Smooth muscle cell (in vitro differentiated cells): ENCODE measurements around the gene PHKB. TPM values are rescaled to one million over a fixed set of nuclear protein-coding genes. Genes with fewer than 3 reads are reported as not detected.

Experiments
- DNase-seq: peaks from one replicate; lab custom pipeline; 2025; ENCODE audit not compliant: unreplicated experiment; lab: John Stamatoyannopoulos, UW
- H2AFZ ChIP-seq: fragments of 200-600 bp; sonication (generic); 2 replicates; pipeline ENCODE4 v1.6.0; 2016; ENCODE audit warnings: antibody characterized with exemption, low read depth, mild to moderate bottlenecking
- H3F3A ChIP-seq: fragments of 200-600 bp; sonication (generic); 2 replicates; pipeline ENCODE4 v1.6.0; 2017; ENCODE audit warnings: antibody characterized with exemption, low read depth
- H3K27ac ChIP-seq: fragments of 200-600 bp; sonication (generic); 2 replicates; pipeline ENCODE4 v1.5.1; 2016; ENCODE audit warnings: low read depth, mild to moderate bottlenecking
- H3K27me3 ChIP-seq: fragments of 200-600 bp; sonication (generic); 2 replicates; pipeline ENCODE4 v1.6.1; 2016; ENCODE audit warnings: low read depth, mild to moderate bottlenecking
- H3K36me3 ChIP-seq: fragments of 200-600 bp; sonication (generic); 2 replicates; pipeline ENCODE4 v1.5.1; 2016; ENCODE audit warnings: low read depth
- H3K4me1 ChIP-seq: fragments of 200-600 bp; sonication (generic); 2 replicates; pipeline ENCODE4 v1.5.1; 2016; ENCODE audit warnings: low read depth
- H3K4me2 ChIP-seq: fragments of 200-600 bp; sonication (generic); 2 replicates; pipeline ENCODE4 v1.6.0; 2016; ENCODE audit warnings: mild to moderate bottlenecking
- H3K4me3 ChIP-seq: fragments of 200-600 bp; sonication (generic); 2 replicates; pipeline ENCODE4 v1.5.1; 2016; ENCODE audit warnings: mild to moderate bottlenecking
- H3K79me2 ChIP-seq: fragments of 200-600 bp; sonication (generic); 2 replicates; pipeline ENCODE4 v1.6.0; 2016; ENCODE audit warnings: low read depth, mild to moderate bottlenecking
- H3K9ac ChIP-seq: fragments of 200-600 bp; sonication (generic); 2 replicates; pipeline ENCODE4 v1.6.0; 2016; ENCODE audit warnings: low read depth
- H3K9me3 ChIP-seq: fragments of 200-600 bp; sonication (generic); replicated peaks from 2 replicates; pipeline ENCODE4 v1.5.1; 2016; ENCODE audit warnings: low read depth
- H4K20me1 ChIP-seq: fragments of 200-600 bp; sonication (generic); 2 replicates; pipeline ENCODE4 v1.6.0; 2016; ENCODE audit warnings: low read depth
- WGBS: methylation state at CpG from one replicate; pipeline ENCODE4 v1.1.7; 2016; ENCODE audit warnings: low lambda C conversion rate; 5-methylcytosine and 5-hydroxymethylcytosine counted together
- polyA plus RNA-seq: library from polyadenylated mRNA; unstranded; fragments of >200 nt; fragmentation: Nextera tagmentation; extraction: Ambion mirVana; gene quantifications from 2 replicates; pipeline ENCODE4 v1.2.1, GENCODE V29; 2016
- total RNA-seq: library from RNA; depleted of rRNA; stranded (reverse); fragments of >200 nt; gene quantifications from 2 replicates; pipeline ENCODE4 v1.2.3, GENCODE V29; 2014
- TF ChIP-seq, protein P1 (sequence below): fragments of 200-600 bp; sonication (generic); IDR thresholded peaks from 2 replicates; pipeline ENCODE4 v1.5.1; 2017; ENCODE audit warnings: borderline replicate concordance, mild to moderate bottlenecking, antibody characterized with exemption; ENCODE audit not compliant: insufficient read depth, poor library complexity, severe bottlenecking

The PHKB gene
- total and polyA plus RNA-seq, 2 experiments from 2014 or later = 11.4 to 30.3 TPM

DNA sequence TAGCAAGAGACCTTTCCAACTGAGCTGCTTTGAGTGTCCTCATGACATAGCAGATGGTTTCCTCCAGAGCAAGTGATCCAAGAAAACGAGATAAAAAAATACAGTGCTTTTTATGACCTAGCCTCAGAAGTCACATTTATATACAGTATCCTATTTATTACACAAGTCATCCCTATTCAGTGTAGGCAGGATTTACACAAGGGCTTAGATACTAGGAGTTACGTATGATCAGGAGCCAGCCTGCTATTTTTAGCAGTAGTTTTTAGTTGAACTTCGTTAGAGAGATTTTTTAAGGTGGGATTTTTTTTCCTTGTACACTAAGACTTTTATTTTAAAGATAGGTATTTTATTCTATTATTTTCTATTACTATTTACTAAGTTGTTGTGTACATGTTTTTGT lies 58.4 kb downstream of the PHKB start:
- no peak for DNase-seq
- Histone ChIP-seq H4K20me1 (no peaks in the 10 kb centered on the region), H2AFZ (no peak overlapping the region), H3K4me1 (no peaks in the 10 kb centered on the region), H3K4me2 (no peak overlapping the region), H3K27ac (no peak overlapping the region), H3K79me2 (no peaks in the 10 kb centered on the region), H3K4me3 (no peak overlapping the region), H3K27me3 (no peaks in the 10 kb centered on the region), H3K9ac (no peak overlapping the region), H3F3A (no peaks in the 10 kb centered on the region), H3K36me3 (no peaks in the 10 kb centered on the region), H3K9me3 (no peaks in the 10 kb centered on the region)
- TF ChIP-seq, protein P1, sequence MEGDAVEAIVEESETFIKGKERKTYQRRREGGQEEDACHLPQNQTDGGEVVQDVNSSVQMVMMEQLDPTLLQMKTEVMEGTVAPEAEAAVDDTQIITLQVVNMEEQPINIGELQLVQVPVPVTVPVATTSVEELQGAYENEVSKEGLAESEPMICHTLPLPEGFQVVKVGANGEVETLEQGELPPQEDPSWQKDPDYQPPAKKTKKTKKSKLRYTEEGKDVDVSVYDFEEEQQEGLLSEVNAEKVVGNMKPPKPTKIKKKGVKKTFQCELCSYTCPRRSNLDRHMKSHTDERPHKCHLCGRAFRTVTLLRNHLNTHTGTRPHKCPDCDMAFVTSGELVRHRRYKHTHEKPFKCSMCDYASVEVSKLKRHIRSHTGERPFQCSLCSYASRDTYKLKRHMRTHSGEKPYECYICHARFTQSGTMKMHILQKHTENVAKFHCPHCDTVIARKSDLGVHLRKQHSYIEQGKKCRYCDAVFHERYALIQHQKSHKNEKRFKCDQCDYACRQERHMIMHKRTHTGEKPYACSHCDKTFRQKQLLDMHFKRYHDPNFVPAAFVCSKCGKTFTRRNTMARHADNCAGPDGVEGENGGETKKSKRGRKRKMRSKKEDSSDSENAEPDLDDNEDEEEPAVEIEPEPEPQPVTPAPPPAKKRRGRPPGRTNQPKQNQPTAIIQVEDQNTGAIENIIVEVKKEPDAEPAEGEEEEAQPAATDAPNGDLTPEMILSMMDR = no peak
- 55% methylated on average over 3 of the region's 3 CpGs for WGBS

DNA sequence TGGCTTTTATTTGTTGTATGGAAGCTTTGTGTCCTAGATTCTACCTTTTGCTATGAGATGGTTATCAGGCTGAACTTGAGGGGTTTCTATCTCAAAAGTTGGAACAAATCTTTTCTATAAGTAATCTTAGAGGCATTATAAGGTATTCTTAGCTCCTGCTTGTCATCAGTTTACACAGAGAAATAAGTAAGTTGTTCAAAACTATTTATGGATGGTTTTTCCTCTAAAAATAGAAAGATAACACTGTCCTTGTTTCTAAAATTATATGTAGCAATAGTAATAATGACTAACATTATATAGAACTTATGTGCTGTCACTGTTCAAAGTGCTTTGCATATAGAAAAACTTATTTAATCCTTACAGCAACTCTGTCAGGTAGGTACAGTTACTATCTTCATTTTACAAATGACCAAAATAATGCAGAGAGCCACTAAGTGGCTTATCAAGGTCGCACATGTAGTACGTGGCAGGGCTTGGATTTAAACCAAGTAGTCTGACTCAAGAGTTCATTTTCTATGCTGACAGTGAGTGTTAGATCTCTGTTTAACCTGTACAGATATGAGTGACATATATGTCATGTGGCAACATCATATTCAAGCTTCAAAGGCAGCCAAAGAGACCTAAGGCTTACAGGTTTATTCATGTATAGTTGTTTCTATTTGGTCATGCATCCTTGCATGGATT lies 59.0 kb downstream of the PHKB start:
- Histone ChIP-seq H3K79me2 (no peaks in the 10 kb centered on the region), H2AFZ (no peak overlapping the region)

DNA sequence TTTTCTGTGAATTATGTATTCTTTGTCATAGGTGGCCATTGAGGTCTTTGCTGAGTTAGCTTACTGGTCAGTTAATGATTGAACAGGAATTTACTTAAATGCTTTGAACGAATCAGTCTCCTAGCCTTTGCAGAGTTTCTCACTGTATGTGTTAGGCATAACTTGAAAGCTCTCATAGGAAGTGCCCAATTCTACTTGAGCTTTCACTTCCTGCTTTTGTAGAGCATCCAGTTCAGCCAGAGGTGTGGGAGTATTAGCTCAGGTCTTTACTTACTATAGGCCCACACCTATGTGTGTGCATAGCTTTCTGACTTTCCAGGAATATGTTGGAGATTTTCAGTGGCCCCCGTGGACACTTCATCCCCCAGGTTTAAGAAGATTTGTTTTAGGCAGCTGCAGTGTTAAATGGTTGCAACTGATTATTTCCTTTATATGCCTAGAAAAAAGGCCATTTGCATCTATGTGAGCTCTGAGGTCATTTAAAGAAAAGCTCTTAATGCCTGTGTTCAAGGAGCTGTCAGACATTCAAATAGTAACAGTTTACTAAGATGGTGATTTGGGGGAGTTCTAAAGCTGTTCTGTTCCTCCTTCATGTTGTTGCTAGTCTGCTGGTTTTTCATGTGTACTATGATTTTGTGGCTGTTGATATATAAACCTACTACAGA lies 62.3 kb downstream of the PHKB start:
- no peaks in the 10 kb centered on the region for H4K20me1 ChIP-seq
- no peaks in the 10 kb centered on the region for H3K27me3 ChIP-seq
- 93% methylated on average over 2 of the region's 2 CpGs for WGBS
- H3F3A ChIP-seq = no peaks in the 10 kb centered on the region
- no peak overlapping the region for H2AFZ ChIP-seq
- H3K79me2 ChIP-seq = no peaks in the 10 kb centered on the region
- DNase-seq = no peak
- no peaks in the 10 kb centered on the region for H3K9me3 ChIP-seq
- H3K4me3 ChIP-seq = no peak overlapping the region
- H3K9ac ChIP-seq = no peak overlapping the region
- no peak overlapping the region for H3K27ac ChIP-seq
- TF ChIP-seq, protein P1 = no peak
- no peak overlapping the region for H3K4me2 ChIP-seq
- no peaks in the 10 kb centered on the region for H3K4me1 ChIP-seq
- H3K36me3 ChIP-seq = no peaks in the 10 kb centered on the region

More for the DNA sequence above, 59.0 kb downstream of the PHKB start:
- Histone ChIP-seq H3K27me3 (no peaks in the 10 kb centered on the region), H3K4me3 (no peak overlapping the region), H3K27ac (no peak overlapping the region), H4K20me1 (no peaks in the 10 kb centered on the region), H3F3A (no peaks in the 10 kb centered on the region), H3K9ac (no peak overlapping the region), H3K4me1 (no peaks in the 10 kb centered on the region), H3K9me3 (no peaks in the 10 kb centered on the region), H3K4me2 (no peak overlapping the region), H3K36me3 (no peaks in the 10 kb centered on the region)
- TF ChIP-seq, protein P1 = no peak
- WGBS = 90% methylated on average over 2 of the region's 2 CpGs
- no peak for DNase-seq
